CD4-positive, alpha-beta T cell treated with Interleukin-15 for 4 hours (primary cell): Measurements from ENCODE around the gene ADPRHL1.

ENCODE experiments used
- DNase-seq: peaks from one replicate; pipeline ENCODE4 v3.0.0-alpha.2; 2020; ENCODE audit warnings: low spot score

Gene ADPRHL1

DNA sequence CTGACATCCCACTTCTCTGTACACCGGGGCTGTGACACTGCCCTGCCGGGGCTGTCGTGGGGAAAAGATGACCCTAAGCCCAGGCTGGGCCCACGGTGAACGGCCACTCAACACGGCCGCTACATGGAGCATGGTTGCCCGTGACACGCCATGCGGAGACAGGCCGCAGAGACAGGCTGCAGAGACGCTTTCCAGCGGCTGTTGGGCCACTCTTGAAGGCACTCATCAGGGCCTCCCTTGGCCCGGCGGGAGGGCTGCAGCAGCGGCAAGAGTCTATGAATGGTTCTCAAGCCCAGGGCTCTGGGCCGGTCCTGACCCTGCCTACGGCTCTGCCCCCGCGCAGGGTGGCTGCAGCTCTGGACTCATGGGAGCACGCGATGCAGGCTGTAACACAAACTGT is 22.1 kb downstream of the ADPRHL1 start:
- DNase-seq: no peak

DNA sequence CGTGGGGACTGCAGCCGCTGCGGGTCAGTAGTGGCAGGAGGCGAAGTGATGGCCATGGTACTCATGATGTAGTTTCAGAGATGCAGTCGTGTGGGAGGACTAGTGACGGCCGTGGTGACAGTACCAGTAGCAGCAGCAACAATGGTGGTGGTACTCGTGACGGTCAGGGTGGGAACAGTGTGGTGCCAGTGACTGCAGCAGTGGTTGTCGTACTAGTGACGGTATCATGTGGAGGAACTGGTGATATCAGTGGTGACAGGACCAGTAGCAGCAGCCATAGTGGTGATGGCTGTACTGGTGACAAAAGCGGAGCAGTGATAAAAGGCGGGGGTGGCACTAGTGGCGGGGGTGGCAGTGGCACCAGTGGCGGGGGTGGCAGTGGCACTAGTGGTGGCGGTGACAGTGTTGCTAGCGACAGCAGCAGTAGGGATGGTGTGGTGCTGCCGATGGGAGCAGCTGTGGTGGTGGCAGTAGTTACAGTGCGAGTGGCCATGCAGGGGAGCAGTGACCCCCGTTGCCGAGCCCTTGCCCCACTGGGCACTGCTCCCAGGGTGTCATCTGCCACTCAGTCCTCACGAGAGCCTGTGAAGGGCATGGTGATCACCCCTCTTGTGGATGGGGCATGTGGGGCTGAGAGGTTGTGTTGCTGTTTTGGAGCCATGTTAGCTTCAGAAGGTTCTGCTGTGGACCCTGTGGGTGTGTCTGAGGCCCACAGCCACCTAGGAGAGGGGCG is 22.7 kb downstream of the ADPRHL1 start:
- no peak for DNase-seq

DNA sequence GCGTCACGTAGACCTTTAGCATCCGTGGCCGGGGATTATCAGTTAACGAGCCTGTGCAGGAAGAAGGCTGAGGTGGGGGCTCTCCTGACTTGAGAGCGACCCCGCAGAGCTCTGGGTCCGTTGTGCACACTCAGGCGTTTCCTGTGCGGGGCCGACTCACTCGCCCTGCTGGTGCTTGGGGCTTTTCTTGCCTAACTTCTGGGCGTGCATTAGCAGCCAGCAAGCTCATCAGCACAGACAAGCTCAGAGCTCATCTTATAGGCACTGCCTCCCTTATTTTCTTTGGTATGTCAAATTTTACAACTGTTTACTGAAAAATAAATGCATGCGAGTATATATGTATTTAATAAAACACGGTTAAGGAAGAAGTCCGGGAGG is 23.7 kb downstream of the ADPRHL1 start:
- DNase-seq: no peak

DNA sequence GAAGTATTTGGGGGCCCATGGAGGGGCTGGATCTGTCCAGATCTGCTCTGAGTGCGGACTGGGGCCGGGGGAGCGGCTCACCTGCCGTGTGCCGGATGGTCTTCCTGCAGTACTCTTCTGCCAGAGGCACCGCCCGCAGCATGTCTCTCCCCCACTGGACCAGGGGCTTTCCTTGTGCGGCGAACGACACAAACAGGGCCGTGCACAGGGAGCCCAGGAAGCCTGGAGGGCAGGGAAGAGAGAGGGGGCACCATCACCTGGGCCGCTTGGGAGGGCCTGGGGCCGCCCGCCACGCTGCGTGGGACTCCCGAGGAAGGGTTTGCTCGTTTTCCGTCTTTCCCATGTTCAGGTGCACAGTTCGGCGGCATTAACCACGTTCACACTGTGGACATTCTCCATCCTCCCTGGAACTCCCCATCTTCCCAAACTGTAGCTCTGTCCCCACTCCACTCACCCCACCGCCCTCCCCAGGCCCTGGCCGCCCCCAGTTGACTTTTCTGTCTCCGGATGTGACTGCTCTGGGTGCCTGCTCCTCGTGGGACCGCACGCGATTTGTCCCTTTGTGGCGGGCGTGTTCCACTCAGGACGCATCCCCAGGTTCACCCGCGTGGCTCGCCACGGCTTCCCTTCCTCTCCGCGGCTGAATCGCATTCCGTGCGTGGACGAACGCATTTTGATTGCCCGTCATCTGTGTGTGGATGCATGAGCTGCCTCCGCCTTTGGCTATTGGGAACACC is 24.2 kb downstream of the ADPRHL1 start:
- DNase-seq: no peak

DNA sequence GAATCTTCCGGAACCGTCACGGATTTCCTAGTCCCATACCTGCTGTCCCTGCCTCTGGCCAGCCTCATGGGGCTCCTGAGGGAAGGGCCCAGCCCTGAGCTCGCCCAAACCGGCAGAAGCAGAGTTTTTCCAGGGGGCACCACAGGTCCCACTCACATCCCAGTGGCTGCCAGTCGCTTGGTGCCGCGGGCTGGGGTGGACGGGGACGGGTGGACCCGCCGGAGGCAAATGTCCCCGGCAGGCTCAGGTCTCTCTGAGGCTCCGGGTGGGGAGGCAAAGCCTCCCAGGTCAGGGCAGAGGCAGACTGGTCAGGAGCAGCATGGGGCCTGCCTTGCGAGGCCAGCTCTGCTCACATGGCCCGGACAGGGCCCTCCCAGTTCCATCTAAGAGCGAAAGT is 24.8 kb downstream of the ADPRHL1 start:
- DNase-seq: no peak

DNA sequence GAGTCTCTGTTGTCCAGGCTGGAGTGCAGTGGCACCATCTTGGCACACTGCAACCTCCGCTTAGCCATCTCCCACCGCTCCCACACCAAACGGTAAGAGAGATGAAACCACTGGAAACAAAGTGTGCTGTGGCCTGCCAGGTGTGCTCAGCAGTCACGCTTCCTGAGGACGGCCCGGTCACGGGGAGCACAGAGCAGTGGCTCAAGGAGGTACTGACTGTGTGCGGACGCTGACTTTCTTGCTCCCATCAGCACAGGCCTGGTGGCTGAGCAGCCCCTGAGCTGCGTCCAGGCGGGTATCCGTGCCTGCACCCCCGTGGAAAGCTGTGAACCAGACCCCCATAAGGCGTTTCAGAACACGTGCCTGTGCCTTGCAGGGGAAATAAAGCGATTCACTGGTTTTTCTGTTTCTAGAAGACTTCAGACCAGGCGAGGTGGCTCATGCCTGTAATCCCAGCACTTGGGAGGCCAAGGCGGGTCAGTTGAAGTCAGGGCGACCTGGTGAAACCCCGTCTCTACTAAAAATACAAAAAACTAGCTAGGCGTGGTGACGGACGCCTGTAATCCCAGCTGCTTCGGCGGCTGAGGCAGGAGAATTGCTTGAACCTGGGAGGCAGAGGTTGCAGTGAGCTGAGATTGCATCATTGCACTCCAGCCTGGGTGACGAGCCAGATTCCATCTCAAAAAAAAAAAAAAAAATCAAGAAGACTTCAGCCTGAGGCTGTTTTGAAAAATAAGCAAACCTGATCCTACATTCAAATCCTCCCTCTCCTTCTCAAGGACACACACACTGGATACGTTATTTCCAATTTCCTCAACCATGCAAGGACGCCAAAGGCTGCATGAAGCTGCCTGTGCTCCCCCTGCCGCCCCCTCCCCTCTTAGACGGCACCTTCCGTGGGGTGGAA is 25.5 kb downstream of the ADPRHL1 start:
- DNase-seq: no peak

DNA sequence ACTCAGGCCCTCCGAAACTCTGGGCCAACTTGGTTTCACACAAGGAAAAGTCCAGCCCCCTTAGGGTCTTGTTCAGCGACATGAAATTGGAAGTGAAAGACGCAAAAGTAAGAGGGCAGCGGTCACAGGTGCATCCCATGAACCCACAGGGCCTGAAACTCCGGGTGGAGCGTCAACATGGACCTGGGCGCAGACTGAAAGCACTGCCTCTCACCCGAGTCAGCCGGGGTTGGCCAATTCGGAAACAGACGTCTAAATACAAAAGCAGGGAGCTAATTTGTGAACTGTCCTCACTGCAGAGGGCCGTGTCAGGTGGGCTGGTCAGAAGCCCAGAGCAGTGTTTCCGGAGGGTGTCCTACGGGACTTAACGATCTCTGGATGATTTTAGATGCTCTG is 26.7 kb downstream of the ADPRHL1 start:
- no peak for DNase-seq

DNA sequence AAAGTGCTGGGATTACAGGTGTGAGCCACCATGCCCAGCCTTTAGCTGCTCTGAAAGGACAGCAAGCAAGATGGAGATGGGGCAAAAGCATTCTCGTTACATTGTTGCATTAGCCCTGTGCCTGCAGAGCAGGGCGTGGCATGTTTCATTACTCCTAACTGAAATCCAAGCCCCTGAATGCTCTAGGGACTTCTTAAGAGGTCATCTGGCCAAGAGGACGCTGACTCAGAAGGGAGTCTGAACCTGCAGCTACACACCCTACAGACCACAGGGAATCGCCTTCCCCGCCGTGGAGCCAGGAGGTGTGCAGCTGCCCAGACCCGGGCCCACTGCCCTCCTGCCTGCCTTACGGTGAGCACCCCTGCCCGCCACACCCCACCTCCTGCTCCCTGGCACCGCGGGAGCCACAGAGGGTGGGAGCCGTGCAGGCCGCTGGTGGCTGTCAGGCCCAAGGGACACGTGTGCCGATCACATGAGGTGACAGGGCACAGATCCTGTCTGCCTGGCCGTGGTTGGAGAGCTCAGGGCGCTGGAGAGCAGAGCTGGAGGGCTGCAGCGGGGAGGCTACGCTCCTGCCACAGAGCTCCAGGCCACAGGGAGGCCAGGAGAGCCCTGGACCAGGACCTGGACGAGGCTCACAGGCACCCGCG is 27.2 kb downstream of the ADPRHL1 start:
- DNase-seq: no peak

DNA sequence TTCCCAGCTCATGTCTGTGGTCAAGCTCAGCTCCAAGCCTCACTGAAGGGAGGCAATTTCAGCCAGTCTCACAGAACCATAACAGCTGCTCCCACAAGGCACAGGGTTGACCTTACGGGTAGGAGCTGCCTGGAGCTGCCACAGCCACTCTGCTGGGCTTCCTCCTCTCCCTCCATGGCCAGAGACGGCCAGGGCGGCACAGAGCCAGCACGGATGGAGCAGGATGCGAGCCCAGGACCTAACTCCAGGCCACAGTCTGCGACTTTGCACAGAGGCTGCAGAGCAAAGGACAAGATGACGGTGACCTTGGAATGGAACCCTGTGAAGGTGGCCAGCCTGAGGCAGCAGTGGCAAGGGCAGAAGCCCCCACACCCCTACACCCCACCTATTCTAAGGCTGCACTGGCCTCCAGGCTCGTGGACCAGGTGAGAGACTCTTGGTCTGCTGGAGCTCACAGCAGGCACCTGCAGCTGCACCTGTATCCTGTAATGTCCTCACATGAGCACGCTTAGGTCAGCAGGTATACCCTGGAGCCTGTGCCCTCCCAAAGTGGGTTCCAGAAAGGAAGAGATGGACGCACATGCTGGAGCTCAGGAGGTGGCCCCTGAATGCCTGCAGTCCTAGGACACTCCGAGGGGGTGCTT is 29.6 kb downstream of the ADPRHL1 start:
- DNase-seq: no peak

DNA sequence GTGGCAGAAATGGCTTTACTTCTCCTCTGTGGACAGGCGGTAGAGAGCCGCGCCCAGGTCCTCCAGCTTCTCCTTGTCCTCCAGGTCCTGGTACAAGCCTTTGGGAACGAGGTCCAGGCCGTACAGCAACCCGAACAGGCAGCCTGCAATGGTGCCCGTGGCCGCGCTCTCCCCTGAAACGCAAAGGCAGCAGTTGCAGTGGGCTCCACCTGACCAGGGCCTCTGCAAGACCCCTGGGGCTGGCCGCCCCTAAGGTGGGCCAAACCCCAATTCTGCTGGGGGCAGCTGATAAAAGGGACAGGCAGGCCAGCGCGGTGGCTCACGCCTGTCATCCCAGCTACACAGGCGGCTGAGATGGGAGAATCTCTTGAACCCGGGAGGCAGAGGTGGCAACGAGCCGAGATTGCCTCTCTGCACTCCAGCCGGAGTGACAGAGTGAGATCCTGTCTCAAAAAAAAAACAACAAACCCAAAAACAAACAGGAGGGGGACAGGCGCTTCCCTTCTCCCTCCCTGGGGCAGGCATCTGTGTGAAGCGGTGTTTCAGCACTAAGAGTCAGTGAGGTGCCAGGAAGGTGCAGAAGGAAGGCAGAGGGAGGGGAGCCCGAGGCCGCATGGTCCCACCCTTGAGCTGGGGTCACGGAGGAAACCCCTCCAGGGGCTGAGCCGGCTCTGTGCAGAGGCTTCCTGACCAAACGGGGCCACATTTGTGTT is 30.3 kb downstream of the ADPRHL1 start:
- DNase-seq: no peak

DNA sequence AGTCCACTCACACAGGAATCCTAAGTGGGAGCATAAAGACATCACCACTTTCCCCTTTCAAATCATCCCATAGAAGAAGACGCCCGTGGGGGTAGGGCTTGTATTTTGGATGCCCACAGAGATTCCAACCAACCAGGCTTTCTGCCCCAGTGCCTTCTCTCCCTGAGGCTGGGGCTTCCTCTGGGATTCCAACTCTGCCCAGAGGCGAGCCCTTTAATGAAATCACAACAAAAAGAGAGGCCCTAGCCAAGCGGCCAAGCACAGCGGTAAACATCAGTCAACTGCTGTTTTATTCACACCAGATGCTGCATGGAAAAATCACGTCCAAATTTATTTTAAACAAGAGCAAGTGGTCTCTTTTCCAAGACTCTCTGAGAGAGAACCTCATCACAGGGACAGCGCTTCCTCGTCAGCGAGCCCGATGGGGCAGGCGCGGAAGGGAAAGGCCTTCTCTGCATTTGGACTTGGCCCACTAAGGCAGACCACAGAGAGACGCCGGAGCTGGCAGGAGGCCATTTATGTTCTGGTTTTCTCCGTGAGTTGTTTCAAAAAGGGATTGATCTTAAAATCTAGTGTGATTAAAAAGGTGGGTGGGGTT is 31.5 kb downstream of the ADPRHL1 start:
- DNase-seq: no peak

DNA sequence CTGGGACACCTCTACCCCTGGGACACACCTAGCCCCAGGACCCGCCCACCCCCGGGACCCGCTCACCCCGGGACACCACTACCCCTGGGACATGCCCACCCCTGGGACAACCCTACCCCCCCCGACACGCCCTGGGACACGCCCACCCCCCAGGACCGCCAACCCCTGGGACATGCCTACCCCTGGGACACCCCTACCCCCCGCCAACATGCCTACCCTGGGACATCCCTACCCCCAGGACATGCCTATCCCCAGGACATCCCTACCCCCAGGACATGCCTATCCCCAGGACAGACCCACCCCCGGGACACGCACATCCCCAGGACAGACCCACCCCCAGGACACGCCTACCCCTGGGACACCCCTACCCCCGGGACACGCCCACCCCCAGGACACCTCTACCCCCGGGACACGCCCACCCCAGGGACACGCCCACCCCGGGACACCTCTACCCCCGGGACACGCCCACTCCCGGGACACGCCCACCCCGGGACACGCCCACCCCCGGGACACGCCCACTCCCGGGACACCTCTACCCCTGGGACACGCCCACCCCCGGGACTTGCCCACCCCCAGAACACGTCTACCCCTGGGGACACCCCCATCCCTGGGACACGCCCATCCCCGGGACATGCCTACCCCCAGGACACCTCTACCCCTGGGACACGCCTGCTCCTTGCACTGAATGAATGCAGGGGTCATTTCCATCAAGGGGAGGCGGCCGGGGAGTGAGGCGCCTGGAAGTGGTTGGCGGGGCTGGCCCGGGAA is 32.3 kb downstream of the ADPRHL1 start:
- DNase-seq: no peak

DNA sequence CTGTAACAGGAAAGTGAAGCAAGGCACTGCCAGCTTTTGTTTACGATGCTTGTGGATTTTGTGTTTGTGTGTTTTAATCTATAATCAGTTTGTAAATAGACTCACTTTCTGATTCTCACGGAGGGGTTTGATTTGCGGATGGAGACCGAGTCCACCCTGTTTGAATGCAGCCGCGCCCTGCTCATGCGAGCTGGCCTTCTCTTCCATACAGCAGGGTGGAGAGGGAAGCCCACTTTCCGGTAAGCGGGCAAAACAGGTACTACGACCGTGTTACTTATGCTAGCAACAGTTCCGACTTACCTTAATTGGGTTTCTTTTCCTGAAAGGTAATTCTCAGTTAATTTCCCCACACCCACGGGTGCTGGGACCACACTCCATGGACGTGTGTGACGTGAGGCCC is 33.1 kb downstream of the ADPRHL1 start:
- no peak for DNase-seq

DNA sequence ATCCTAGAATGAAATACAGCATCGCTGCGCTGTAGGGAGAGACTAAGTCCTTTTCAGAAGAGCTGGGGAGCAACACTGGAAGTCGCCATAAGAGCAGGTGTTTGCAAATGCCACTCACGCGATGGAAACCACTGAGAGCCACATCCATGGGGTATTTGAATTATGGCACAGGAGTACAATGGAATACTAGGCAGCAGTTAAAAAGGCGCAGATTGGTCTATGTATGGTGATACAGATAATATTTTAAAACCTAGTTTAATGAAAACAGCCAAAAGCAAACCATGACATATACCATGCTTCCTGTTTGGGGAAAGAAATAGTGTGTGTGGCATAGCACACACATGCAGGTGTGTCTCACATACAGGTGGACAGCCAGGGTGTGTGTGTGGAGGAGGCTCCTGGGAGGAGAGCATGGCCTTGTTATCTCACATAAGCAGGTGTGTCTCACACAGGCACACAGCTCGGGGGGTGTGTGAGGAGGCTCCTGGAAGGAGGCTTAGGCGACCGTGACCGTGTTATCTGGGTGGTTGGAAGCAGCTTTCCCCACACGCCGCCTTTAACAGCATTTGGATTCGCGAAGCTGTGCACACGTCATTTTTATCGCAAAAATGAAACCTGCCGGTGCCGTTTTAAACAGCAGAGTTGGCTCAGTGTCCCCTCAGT is 33.6 kb downstream of the ADPRHL1 start:
- DNase-seq: no peak

DNA sequence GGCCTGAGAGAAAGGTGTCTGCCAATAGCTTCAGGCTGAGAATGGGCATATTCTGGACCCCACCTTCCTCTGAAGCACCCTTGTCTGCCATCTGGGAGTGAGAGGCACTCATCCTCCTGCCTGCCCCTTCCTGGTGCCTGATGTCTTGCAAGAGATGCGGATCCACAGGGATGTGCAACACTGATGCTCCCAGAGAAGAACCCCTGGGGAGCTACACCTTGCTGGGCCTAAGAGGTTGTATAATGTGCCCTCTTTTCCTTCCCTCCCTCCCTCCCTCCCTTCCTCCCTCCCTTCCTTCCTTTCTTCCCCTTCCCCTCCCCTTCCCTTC is 34.6 kb downstream of the ADPRHL1 start:
- DNase-seq: no peak

DNA sequence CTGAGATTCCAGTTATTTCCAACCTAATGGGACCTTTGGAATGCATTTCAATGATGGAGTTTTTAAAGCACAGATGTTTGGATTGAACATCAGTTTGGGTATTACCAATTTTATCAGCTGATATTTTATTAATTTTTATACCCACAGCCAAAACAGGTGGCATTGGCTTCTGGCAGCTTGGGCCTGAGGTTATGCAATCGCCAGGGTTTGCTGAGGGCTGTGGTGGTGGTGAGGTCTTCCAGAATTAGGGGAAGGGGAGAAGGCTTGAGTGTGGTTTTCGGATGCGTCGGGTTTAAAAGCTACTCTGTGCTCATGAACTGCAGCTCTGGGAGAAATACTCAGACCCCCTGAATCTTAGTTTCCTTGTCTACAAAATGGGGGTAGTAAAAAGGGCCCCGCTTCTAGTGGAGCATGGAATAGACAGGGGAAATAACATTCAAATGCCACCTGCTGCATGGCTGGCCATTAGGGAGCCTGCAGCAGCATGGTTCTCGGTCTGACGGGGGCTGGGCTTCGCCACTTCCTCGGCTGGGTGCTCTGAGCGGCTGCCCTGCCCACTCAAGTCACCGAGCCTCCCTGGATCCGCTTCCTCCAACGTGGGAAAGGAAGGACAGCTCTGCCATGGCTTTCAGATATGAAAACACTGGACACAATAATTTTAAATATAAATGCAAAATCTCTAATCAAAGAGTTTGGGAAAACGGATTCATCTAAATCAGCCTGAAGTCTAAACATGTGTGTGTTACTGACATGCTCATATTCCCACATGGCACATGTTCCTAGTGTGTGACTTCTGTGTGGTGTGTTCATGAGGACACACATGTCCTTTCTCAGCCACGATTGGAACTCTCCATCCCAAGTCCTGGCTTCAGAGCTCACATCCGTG is 35.2 kb downstream of the ADPRHL1 start:
- no peak for DNase-seq

DNA sequence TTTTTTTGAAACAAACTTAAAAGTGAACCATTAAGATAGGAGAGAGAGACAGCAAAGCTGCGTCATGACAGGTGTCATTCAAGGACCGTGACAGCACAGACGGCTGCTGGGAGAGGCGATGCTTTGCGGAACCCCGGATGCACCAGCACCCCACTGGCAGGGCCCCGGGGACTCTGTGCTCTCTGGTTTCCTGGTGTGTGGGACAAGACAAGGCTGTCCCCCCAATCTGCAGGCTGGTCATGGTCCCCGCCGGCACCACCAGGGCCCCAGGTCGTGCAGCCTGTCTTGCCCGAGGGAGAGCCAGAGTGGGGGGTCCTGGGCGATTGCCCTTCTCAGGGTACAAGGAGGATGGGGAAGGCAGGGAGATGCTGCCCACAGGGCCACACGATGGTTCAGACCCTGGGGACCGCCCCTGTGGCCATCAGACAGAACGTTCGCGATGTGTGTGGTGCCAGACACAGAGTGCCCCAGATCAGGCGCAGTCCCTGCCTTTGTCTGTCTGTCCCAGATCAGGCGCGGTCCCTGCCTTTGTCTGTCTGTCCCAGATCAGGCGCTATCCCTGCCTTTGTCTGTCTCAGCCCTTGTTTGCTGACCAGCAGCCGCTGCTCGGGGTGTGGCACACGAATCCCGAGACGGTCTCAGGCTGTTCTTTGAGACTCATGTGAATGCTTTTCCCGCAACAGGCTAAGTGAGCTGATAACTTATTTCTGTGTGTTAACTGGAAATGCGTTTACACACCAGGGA is 36.1 kb downstream of the ADPRHL1 start:
- DNase-seq: no peak

DNA sequence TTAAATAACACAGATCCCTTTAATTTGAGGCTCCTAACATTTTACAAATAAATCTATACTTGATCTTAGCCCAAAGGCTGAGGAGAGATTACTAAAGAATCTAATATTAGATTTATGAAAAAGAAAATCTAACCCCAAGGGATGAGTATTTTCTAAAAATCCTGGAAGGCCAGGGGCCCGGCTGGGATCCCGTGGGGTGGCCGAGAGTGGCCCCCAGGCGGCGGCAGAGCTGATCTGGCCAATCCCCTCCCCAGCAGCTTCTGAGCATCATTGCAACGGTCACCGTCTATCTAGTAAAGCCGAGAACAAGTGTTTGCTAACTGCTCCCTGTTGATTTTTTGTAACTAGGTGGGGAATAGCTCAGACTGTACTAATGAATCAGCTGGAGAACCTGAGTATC is 37.5 kb downstream of the ADPRHL1 start:
- DNase-seq: no peak
